Fibroblast of villous mesenchyme (primary cell): ENCODE data around the gene SCARB1. TPM values are rescaled to one million over a fixed set of nuclear protein-coding genes. Genes with fewer than 3 reads are reported as not detected.
A peak's percentile ranks its signal among the peaks of the same experiment; 100 is the strongest.
"Not testable (repeated sequence)": the region's sequence is repeated elsewhere in the genome, so short reads cannot be mapped to it uniquely, and the experiment has no call there.

Experiments
- DNase-seq: peaks from one replicate; pipeline ENCODE4 v3.0.0-alpha.2; 2010; ENCODE audit warnings: low read depth
- H3K4me3 ChIP-seq: 2 replicates; pipeline ENCODE4 v1.5.1; 2011; ENCODE audit warnings: low read depth, mild to moderate bottlenecking, low read length
- total RNA-seq: library from RNA; depleted of rRNA; stranded (reverse); fragments of >200 nt; gene quantifications from 2 replicates; pipeline ENCODE4 v1.2.3, GENCODE V29; 2012
- TF ChIP-seq, protein P1 (sequence below): IDR thresholded peaks from 2 replicates; pipeline ENCODE4 v1.5.1; 2012; ENCODE audit warnings: low read depth, mild to moderate bottlenecking, low read length; ENCODE audit not compliant: insufficient read depth

SCARB1 gene, protein sequence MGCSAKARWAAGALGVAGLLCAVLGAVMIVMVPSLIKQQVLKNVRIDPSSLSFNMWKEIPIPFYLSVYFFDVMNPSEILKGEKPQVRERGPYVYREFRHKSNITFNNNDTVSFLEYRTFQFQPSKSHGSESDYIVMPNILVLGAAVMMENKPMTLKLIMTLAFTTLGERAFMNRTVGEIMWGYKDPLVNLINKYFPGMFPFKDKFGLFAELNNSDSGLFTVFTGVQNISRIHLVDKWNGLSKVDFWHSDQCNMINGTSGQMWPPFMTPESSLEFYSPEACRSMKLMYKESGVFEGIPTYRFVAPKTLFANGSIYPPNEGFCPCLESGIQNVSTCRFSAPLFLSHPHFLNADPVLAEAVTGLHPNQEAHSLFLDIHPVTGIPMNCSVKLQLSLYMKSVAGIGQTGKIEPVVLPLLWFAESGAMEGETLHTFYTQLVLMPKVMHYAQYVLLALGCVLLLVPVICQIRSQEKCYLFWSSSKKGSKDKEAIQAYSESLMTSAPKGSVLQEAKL
- 22.5 and 28.5 TPM in 2 replicates for total RNA-seq

GRCh38 chr12:124863416-124864325 is at the start of gene SCARB1:
SCARB1 (minus strand) TSS chr12:124863864; CDS start chr12:124863720, 144 bp downstream.
- peak; percentile 79 for DNase-seq
- H3K4me3 ChIP-seq = peak within 1 kb of the TSS; percentile 69
- TF ChIP-seq, protein P1, sequence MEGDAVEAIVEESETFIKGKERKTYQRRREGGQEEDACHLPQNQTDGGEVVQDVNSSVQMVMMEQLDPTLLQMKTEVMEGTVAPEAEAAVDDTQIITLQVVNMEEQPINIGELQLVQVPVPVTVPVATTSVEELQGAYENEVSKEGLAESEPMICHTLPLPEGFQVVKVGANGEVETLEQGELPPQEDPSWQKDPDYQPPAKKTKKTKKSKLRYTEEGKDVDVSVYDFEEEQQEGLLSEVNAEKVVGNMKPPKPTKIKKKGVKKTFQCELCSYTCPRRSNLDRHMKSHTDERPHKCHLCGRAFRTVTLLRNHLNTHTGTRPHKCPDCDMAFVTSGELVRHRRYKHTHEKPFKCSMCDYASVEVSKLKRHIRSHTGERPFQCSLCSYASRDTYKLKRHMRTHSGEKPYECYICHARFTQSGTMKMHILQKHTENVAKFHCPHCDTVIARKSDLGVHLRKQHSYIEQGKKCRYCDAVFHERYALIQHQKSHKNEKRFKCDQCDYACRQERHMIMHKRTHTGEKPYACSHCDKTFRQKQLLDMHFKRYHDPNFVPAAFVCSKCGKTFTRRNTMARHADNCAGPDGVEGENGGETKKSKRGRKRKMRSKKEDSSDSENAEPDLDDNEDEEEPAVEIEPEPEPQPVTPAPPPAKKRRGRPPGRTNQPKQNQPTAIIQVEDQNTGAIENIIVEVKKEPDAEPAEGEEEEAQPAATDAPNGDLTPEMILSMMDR = no peak

DNA sequence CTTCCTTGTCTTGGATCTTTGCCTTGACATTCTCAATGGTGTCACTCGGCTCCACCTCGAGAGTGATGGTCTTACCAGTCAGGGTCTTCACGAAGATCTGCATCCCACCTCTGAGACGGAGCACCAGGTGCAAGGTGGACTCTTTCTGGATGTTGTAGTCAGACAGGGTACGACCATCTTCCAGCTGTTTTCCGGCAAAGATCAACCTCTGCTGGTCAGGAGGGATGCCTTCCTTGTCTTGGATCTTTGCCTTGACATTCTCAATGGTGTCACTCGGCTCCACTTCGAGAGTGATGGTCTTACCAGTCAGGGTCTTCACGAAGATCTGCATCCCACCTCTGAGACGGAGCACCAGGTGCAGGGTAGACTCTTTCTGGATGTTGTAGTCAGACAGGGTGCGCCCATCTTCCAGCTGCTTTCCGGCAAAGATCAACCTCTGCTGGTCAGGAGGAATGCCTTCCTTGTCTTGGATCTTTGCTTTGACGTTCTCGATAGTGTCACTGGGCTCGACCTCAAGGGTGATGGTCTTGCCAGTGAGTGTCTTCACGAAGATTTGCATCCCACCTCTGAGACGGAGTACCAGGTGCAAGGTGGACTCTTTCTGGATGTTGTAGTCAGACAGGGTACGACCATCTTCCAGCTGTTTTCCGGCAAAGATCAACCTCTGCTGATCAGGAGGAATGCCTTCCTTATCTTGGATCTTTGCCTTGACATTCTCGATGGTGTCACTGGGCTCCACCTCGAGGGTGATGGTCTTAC is 49.0 kb upstream of the SCARB1 start:
- DNase-seq = not testable (repeated sequence)
- peak overlapping the region; percentile 96 for H3K4me3 ChIP-seq

GRCh38 chr12:124911521-124911920 is 47.9 kb upstream of the SCARB1 start:
- H3K4me3 ChIP-seq = peak overlapping the region; percentile 40
- DNase-seq = not testable (repeated sequence)

GRCh38 chr12:124910561-124911478 is 47.2 kb upstream of the SCARB1 start:
- peak overlapping the region; percentile 40 for H3K4me3 ChIP-seq
- no peak for DNase-seq
- TF ChIP-seq, protein P1 = no peak

GRCh38 chr12:124909831-124910560 is 46.3 kb upstream of the SCARB1 start:
- TF ChIP-seq, protein P1 = no peak
- peak overlapping the region; percentile 40 for H3K4me3 ChIP-seq
- DNase-seq = peak; percentile 47

DNA sequence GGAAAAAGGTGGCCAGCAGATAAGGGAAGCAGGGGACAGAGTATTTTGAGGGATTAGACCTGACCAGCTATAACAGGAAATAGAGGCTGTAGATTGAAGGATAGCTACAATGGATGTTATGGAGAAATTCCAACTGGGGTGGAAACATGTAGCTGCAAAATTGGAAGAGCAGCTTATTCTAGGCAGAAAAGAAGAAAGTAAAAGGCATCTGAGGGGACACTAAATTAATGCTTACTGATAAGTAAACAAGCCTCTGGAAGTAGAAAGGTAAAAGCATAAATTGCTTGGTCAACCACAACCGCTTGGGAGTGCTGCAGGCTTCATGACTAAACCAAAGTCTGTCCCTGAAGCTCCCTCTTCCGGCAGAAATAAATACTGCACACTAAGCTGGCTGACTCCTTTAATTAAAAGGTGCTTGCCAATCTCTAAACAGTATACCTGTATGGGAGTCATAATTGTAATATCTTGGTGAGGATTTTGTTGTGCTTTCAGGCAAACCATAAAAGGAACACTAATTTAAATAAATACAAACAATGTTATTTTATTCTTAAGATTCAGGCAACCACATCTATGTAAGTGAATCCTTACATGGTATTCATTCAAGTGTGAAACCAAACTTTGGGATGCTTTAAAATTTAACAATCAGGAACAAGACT is 43.1 kb upstream of the SCARB1 start:
- peak; percentile 93 for DNase-seq
- TF ChIP-seq, protein P1 = peak; percentile 99
- H3K4me3 ChIP-seq = no peak overlapping the region
